SK-N-SH treated with all-trans-retinoic acid at 6 μM for 48 hours (cell line): ENCODE results near the gene ALOX15.

Experiments used
- ARNTL ChIP-seq: fragments of 450-650 bp; formaldehyde crosslinking; IDR thresholded peaks from 2 replicates; pipeline ENCODE4 v1.5.0; 2020; ENCODE audit warnings: low read depth, mild to moderate bottlenecking, moderate library complexity, borderline replicate concordance
- OSR1 ChIP-seq: fragments of 250-450 bp; sonication (Bioruptor Pico); IDR thresholded peaks from 2 replicates; pipeline ENCODE4 v1.8.0; 2022; ENCODE audit warnings: moderate library complexity, mild to moderate bottlenecking, inconsistent platforms
- ZC3H10 ChIP-seq: fragments of 250-450 bp; sonication (Bioruptor Pico); IDR thresholded peaks from 2 replicates; pipeline ENCODE4 v1.5.1; 2021; ENCODE audit warnings: mild to moderate bottlenecking, moderate library complexity
- ZFP3 ChIP-seq: fragments of 250-450 bp; sonication (Bioruptor Pico); IDR thresholded peaks from 2 replicates; pipeline ENCODE4 v1.5.0; 2020; ENCODE audit warnings: mild to moderate bottlenecking, moderate library complexity
- ZNF565 ChIP-seq: fragments of 450-650 bp; formaldehyde crosslinking; conservative IDR thresholded peaks from 2 replicates; pipeline ENCODE4 v1.5.0; 2020; ENCODE audit warnings: low read depth, mild to moderate bottlenecking, moderate library complexity
- ZNF8 ChIP-seq: fragments of 450-650 bp; formaldehyde crosslinking; IDR thresholded peaks from 2 replicates; pipeline ENCODE4 v1.5.0; 2020; ENCODE audit warnings: mild to moderate bottlenecking, moderate library complexity
- TF ChIP-seq, protein P1 (sequence below): fragments of 250-450 bp; sonication (Bioruptor Pico); IDR thresholded peaks from 2 replicates; pipeline ENCODE4 v1.5.1; 2020; ENCODE audit warnings: low read depth, mild to moderate bottlenecking, moderate library complexity
- TF ChIP-seq, protein P2 (sequence below): fragments of 250-450 bp; sonication (Bioruptor Pico); IDR thresholded peaks from 2 replicates; pipeline ENCODE4 v1.8.0; 2020; ENCODE audit warnings: mild to moderate bottlenecking, moderate library complexity, borderline replicate concordance

DNA sequence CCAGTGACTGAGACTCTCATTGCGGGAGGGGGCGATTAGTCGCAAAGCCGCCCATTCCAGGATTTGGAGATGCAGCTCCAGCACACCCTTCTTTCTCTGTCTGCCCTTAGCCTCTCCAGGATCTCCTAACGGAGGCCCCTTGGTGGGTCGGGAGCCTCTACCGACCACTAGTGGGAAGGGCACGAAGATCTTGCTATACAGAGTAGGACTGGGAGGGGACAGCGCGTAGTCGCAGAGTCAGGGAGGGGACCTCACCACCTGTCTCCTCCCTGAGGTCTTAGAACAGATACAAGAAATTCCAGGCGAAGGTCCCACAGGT, 57.7 kb downstream of the ALOX15 start:
- TF ChIP-seq, protein P1, sequence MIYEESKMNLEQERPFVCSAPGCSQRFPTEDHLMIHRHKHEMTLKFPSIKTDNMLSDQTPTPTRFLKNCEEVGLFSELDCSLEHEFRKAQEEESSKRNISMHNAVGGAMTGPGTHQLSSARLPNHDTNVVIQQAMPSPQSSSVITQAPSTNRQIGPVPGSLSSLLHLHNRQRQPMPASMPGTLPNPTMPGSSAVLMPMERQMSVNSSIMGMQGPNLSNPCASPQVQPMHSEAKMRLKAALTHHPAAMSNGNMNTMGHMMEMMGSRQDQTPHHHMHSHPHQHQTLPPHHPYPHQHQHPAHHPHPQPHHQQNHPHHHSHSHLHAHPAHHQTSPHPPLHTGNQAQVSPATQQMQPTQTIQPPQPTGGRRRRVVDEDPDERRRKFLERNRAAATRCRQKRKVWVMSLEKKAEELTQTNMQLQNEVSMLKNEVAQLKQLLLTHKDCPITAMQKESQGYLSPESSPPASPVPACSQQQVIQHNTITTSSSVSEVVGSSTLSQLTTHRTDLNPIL (CRISPR knock-in tag): no peak
- TF ChIP-seq ZNF8 (CRISPR knock-in tag) (no peak), OSR1 (CRISPR knock-in tag) (no peak), ARNTL (CRISPR knock-in tag) (no peak), ZNF565 (no peak), ZFP3 (CRISPR knock-in tag) (no peak), ZC3H10 (CRISPR knock-in tag) (no peak)
- TF ChIP-seq, protein P2, sequence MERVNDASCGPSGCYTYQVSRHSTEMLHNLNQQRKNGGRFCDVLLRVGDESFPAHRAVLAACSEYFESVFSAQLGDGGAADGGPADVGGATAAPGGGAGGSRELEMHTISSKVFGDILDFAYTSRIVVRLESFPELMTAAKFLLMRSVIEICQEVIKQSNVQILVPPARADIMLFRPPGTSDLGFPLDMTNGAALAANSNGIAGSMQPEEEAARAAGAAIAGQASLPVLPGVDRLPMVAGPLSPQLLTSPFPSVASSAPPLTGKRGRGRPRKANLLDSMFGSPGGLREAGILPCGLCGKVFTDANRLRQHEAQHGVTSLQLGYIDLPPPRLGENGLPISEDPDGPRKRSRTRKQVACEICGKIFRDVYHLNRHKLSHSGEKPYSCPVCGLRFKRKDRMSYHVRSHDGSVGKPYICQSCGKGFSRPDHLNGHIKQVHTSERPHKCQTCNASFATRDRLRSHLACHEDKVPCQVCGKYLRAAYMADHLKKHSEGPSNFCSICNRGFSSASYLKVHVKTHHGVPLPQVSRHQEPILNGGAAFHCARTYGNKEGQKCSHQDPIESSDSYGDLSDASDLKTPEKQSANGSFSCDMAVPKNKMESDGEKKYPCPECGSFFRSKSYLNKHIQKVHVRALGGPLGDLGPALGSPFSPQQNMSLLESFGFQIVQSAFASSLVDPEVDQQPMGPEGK (CRISPR knock-in tag): no peak
